ENCODE data around the gene SUPV3L1.
"Not testable (repeated sequence)": the region's sequence is repeated elsewhere in the genome, so short reads cannot be mapped to it uniquely, and the experiment has no call there.

Gene SUPV3L1

DNA sequence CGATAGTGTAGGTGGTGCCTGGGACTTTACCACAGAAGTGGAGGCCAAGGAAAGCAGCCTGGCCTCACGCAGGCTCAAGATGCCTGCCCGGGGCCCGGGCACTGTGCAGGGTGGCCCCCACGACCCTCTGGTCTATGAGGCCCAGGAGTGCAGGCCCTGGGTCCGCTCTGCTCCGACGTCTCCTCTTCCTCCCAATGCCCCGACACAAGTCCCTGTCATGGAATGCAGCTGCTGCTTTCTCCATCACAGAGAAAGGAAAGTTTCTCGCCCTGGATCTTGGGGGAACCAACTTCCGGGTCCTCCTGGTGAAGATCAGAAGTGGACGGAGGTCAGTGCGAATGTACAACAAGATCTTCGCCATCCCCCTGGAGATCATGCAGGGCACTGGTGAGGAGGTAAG, 70.0 kb downstream of the SUPV3L1 start:
- H3K36me3 ChIP-seq (ENCODE audit: control insufficient read depth in 5 of 5, insufficient read depth in 5 of 5, low read length in 5 of 5), result no peaks in the 10 kb centered on the region
- H3K9ac ChIP-seq (ENCODE audit: low read length in 5 of 5), result no peak overlapping the region
- peaks cover 0 to 3% (median 0%) of the 10 kb centered on the region in 5 donors for H3K4me1 ChIP-seq (ENCODE audit: control insufficient read depth in 5 of 5, insufficient read depth in 5 of 5, low read length in 5 of 5)
- no peak overlapping the region for H3K4me3 ChIP-seq (ENCODE audit: low read depth in 1 of 5, low read length in 5 of 5)
- no peaks in the 10 kb centered on the region for H3K27me3 ChIP-seq (ENCODE audit: control insufficient read depth in 5 of 5, insufficient read depth in 4 of 5, low read length in 5 of 5)
- no peaks in the 10 kb centered on the region for H3K9me3 ChIP-seq (ENCODE audit: control insufficient read depth in 5 of 5, low read length in 5 of 5)
- no peak overlapping the region for H3K27ac ChIP-seq (ENCODE audit: low read depth, low read length)

- not testable (repeated sequence) for H3K9ac ChIP-seq (ENCODE audit: low read length in 5 of 5); H3K27ac ChIP-seq (ENCODE audit: low read depth, low read length); H3K4me3 ChIP-seq (ENCODE audit: low read depth in 1 of 5, low read length in 5 of 5); H3K27me3 ChIP-seq (ENCODE audit: control insufficient read depth in 5 of 5, insufficient read depth in 4 of 5, low read length in 5 of 5); H3K4me1 ChIP-seq (ENCODE audit: control insufficient read depth in 5 of 5, insufficient read depth in 5 of 5, low read length in 5 of 5); H3K36me3 ChIP-seq (ENCODE audit: control insufficient read depth in 5 of 5, insufficient read depth in 5 of 5, low read length in 5 of 5); H3K9me3 ChIP-seq (ENCODE audit: control insufficient read depth in 5 of 5, low read length in 5 of 5)
Measured at GRCh38 chr10:69251417-69251816, 71.4 kb downstream of the SUPV3L1 start.

- Histone ChIP-seq H3K4me3 (ENCODE audit: low read depth in 1 of 5, low read length in 5 of 5) (no peak overlapping the region), H3K4me1 (ENCODE audit: control insufficient read depth in 5 of 5, insufficient read depth in 5 of 5, low read length in 5 of 5) (no peaks in the 10 kb centered on the region), H3K9me3 (ENCODE audit: control insufficient read depth in 5 of 5, low read length in 5 of 5) (no peaks in the 10 kb centered on the region), H3K36me3 (ENCODE audit: control insufficient read depth in 5 of 5, insufficient read depth in 5 of 5, low read length in 5 of 5) (no peaks in the 10 kb centered on the region), H3K27ac (ENCODE audit: low read depth, low read length) (no peak overlapping the region), H3K9ac (ENCODE audit: low read length in 5 of 5) (no peak overlapping the region), H3K27me3 (ENCODE audit: control insufficient read depth in 5 of 5, insufficient read depth in 4 of 5, low read length in 5 of 5) (no peaks in the 10 kb centered on the region)
Measured at GRCh38 chr10:69253171-69253570, 73.1 kb downstream of the SUPV3L1 start.

DNA sequence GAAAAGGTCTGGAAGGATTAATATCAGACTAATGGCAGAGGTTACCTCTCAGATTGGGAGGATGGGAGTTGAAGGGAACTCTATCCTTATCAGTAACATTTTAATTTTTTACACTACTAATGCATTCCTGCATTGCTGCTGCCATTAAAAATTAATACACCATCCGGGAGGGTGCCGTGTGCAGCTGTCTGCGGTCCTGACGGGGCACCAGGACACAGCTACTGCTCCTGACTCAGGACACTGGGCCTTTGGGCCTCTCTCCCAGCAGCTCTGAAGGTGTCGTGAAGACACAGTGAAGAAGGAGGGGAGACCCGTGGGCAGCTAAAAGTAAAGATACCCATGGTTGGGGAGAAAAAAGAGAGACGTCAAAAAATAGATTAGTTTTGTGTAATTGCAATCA, 74.8 kb downstream of the SUPV3L1 start:
- no peak overlapping the region for H3K9ac ChIP-seq (ENCODE audit: low read length in 5 of 5)
- H3K36me3 ChIP-seq (ENCODE audit: control insufficient read depth in 5 of 5, insufficient read depth in 5 of 5, low read length in 5 of 5), result no peaks in the 10 kb centered on the region
- H3K27me3 ChIP-seq (ENCODE audit: control insufficient read depth in 5 of 5, insufficient read depth in 4 of 5, low read length in 5 of 5), result no peaks in the 10 kb centered on the region
- H3K4me3 ChIP-seq (ENCODE audit: low read depth in 1 of 5, low read length in 5 of 5), result no peak overlapping the region
- no peak overlapping the region for H3K27ac ChIP-seq (ENCODE audit: low read depth, low read length)
- H3K4me1 ChIP-seq (ENCODE audit: control insufficient read depth in 5 of 5, insufficient read depth in 5 of 5, low read length in 5 of 5), result no peaks in the 10 kb centered on the region
- H3K9me3 ChIP-seq (ENCODE audit: control insufficient read depth in 5 of 5, low read length in 5 of 5), result no peaks in the 10 kb centered on the region

All from subcutaneous abdominal adipose tissue (tissue), 5 donors.